Stimulated activated CD8-positive, alpha-beta memory T cell treated with anti-CD3 and anti-CD28 coated beads, Interleukin-7, amount 100 ng/mL, for 4 hours (primary cell): ENCODE data around the gene SGMS1.

Source experiments
- DNase-seq, 2 donors: peaks; one replicate each; pipeline ENCODE4 v3.0.0-alpha.2; 2020; ENCODE audit warnings: low read depth in 2 of 2

The SGMS1 gene

GRCh38 chr10:50260791-50261281, 362.9 kb downstream of the SGMS1 start:
- DNase-seq = no peak
